ENCODE data around the gene LHPP. TPM values are rescaled to one million over a fixed set of nuclear protein-coding genes. Genes with fewer than 3 reads are reported as not detected.
"Not testable (repeated sequence)": the region's sequence is repeated elsewhere in the genome, so short reads cannot be mapped to it uniquely, and the experiment has no call there.

Gene LHPP
- 5.6 and 7.6 TPM in 2 replicates for total RNA-seq

- DNase-seq (ENCODE audit: extremely low read depth, low read depth, low spot score), result no peak
These were observed at the start of gene LHPP for GRCh38 chr10:124461642-124462347. Gene LHPP, plus strand, starts transcription at chr10:124461823. Its CDS starts 40 bp downstream, at chr10:124461863.

GRCh38 chr10:124414076-124414475, 47.5 kb upstream of the LHPP start:
- DNase-seq (ENCODE audit: extremely low read depth, low read depth, low spot score), result no peak

GRCh38 chr10:124415210-124415609, 46.4 kb upstream of the LHPP start:
- no peak for DNase-seq (ENCODE audit: extremely low read depth, low read depth, low spot score)

- DNase-seq (ENCODE audit: extremely low read depth, low read depth, low spot score), result no peak
These were observed 44.9 kb upstream of the LHPP start for GRCh38 chr10:124416733-124417132.

DNA sequence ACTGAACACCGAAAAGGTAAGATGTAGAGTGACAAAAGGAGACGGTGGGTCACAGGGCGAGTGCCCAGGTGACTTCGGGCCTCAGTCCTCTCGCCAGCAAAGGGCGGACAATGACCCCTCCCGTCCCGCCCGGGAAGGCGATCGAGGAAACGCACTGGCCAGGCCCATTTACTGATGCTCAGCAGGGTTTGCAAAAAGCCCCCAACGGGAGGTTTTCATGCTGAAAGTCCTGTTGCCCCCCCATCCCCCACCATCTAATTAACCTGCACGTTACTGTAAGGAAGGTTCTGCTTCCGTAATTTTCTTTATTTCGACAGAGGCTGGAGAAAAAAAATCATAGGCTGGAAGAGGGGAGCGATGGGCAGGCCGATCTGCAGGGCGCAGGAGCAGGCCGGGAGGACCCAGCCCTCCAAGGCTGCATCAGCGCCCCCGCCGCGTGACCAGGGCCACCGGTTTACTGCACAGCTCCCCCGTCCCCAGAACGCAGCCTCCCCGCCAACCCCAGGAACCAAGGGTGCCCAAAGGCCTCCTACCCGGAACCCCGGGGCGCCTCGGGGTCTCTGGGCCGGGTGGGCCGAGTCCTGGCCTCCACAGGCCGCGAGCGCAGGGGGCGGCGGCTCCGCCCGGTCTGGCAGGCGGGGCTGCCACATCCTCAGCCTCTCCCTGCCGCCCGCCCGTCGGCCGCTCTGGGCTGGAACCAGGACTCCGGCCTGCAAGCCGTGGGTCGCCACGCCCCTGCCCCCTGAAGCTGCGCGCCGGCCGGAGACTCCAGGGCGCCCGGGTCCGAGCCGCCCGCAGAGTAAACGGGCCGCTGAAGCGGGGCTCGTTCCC, 43.5 kb upstream of the LHPP start:
- DNase-seq (ENCODE audit: extremely low read depth, low read depth, low spot score), result no peak

GRCh38 chr10:124418726-124419501, 42.7 kb upstream of the LHPP start, which contains the start of gene OAT:
Gene OAT, minus strand, starts transcription at chr10:124418923. Its CDS starts 6,752 bp downstream, at chr10:124412171.
- DNase-seq (ENCODE audit: extremely low read depth, low read depth, low spot score), result peak; percentile 60

GRCh38 chr10:124419635-124420034, 42.0 kb upstream of the LHPP start:
- DNase-seq (ENCODE audit: extremely low read depth, low read depth, low spot score), result no peak

DNA sequence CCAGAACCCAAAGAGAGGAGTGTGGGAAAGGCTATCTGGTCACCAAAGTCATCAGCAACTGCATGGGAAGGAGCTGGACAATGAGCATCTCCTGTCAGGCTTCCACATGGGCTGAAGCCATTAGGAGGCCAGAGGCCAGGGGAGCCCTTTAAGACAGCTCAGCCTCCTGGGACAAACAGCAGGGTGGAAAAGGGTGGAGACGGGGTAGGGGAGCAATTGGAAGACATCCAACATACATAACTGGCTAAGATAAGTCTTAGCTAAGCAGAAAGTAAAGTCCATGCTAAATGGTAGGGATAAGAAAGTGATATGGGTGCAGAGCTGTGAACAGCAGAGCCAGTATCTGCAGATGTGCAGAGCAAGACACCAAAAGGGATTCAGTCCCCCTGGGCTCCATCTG, 41.4 kb upstream of the LHPP start:
- no peak for DNase-seq (ENCODE audit: extremely low read depth, low read depth, low spot score)

DNA sequence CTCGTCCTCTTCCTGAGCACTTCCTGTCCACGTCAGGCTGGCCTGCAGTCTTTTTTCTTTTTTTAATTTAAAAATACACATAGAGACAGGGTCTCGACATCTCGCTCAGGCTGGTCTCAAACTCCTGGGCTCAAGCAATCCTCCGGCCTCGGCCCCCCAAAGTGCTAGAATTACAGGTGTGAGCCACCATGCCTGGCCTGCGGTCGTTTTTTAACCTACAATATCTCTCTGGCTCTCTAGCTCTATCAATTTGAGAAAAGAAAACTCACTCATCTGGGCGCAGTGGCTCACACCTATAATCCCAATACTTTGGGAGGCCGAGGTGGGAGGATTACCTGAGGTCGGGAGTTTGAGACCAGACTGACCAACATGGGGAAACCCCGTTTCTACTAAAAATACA, 38.9 kb upstream of the LHPP start:
- DNase-seq (ENCODE audit: extremely low read depth, low read depth, low spot score), result no peak

DNA sequence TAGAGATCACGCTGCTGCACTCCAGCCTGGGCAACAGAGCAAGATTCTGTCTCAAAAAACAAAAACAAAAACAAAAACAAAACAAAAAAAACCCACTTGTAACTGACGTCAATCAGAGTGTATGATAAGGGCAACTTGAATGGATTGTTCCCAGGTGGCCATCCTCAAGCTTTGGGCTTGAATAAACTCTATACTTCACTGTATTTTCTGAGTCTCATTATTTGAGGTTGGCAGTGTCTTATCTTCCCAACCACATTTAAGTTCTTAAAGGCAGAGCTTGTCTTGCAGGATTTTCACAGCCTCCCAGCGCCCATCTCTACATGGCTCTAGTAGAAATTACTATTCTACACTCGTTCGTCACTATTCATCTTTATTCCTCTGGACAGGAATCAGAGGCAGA, 37.8 kb upstream of the LHPP start:
- DNase-seq (ENCODE audit: extremely low read depth, low read depth, low spot score), result no peak

- DNase-seq (ENCODE audit: extremely low read depth, low read depth, low spot score), result no peak
These were observed 36.2 kb upstream of the LHPP start for GRCh38 chr10:124425227-124425962.

- DNase-seq (ENCODE audit: extremely low read depth, low read depth, low spot score), result no peak
These were observed 33.3 kb upstream of the LHPP start for GRCh38 chr10:124428207-124428777.

GRCh38 chr10:124429576-124429975, 32.0 kb upstream of the LHPP start:
- no peak for DNase-seq (ENCODE audit: extremely low read depth, low read depth, low spot score)

DNA sequence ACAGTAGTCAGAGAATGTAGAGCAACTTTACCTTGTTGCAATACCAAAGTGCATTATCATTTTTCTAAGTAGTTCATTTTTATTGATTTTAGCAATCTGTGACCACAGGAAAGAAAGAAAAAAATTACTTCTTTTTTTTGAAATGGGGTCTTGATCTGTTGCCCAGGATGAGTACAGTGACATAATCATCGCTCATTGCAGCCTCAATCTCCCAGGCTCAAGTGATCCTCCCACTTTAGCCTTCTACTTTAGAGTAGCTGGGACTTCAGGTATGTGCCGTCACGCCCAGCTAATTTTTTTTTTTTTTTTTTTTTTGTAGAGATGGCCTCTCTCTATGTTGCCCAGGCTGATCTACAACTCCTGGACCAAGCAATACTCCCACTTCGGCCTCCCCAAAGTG, 31.5 kb upstream of the LHPP start:
- no peak for DNase-seq (ENCODE audit: extremely low read depth, low read depth, low spot score)

DNA sequence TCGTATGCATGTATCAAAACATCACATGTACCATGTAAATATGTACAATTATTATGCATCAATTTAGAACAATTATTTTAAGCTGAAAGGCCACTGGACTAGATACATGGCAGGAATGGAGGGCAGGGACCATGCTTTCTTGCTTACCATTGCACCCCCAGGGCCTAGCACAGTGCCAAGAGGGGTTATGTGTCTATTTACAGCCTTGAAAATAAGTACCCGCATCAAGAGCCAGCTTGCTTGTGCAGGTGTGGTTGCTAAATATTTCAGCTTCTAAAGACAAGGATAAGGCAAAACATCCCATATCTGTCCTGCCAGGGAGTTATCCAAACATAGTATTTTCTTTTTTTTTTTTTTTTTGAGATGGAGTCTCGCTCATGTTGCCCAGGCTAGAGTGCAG, 28.2 kb upstream of the LHPP start:
- no peak for DNase-seq (ENCODE audit: extremely low read depth, low read depth, low spot score)

- not testable (repeated sequence) for DNase-seq (ENCODE audit: extremely low read depth, low read depth, low spot score)
These were observed 25.9 kb upstream of the LHPP start for GRCh38 chr10:124435683-124436082.

GRCh38 chr10:124436191-124436638, 25.4 kb upstream of the LHPP start:
- DNase-seq (ENCODE audit: extremely low read depth, low read depth, low spot score), result no peak

GRCh38 chr10:124441694-124442093, 19.9 kb upstream of the LHPP start:
- not testable (repeated sequence) for DNase-seq (ENCODE audit: extremely low read depth, low read depth, low spot score)

- DNase-seq (ENCODE audit: extremely low read depth, low read depth, low spot score), result no peak
These were observed 14.5 kb upstream of the LHPP start for GRCh38 chr10:124446830-124447750.
